ENCODE results near the gene TPRX2. TPM values are rescaled to one million over a fixed set of nuclear protein-coding genes. Genes with fewer than 3 reads are reported as not detected.

TPRX2 gene
- total and polyA plus RNA-seq, 2 experiments from 2014 or later: not detected

GRCh38 chr19:47839411-47839810 is 19.6 kb upstream of the TPRX2 start:
- no peak for TF ChIP-seq CTCF (IDR thresholded peaks at IDR 0.05; ENCODE audit: low read depth, low read length)
- Histone ChIP-seq H3K27ac (no peak overlapping the region), H3K36me3 (no peaks in the 10 kb centered on the region), H3K4me1 (ENCODE audit: low read depth) (peaks cover 5% of the 10 kb centered on the region), H3K9me3 (ENCODE audit: low read depth) (no peaks in the 10 kb centered on the region), H3K27me3 (no peaks in the 10 kb centered on the region), H3K4me3 (no peak overlapping the region)
- no peak for DNase-seq (ENCODE audit: low read depth in 1 of 2, low spot score in 1 of 2)

DNA sequence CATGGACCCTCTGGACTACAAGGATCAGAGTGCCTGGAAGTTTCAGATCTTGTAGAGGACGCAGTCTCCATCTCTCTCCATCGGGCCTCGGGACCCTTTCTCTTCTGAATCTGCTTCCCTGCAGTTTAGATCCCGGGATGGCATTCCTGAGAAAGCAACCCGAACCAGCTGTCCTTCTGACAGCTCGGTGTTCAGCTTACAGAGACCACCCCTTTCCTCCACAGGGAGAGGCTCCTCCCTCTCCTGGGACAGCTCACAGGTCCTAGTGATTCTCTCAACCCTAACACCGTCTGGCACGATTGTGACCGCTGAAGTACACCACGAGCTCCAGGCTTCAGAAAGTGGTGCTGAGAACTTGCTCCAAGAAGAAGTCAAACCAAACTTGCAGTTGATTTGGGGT is 19.1 kb upstream of the TPRX2 start:
- Histone ChIP-seq H3K4me3 (no peak overlapping the region), H3K9me3 (ENCODE audit: low read depth) (no peaks in the 10 kb centered on the region), H3K36me3 (no peaks in the 10 kb centered on the region), H3K4me1 (ENCODE audit: low read depth) (peaks cover 5% of the 10 kb centered on the region), H3K27ac (no peak overlapping the region), H3K27me3 (no peaks in the 10 kb centered on the region)
- DNase-seq (ENCODE audit: low read depth in 1 of 2, low spot score in 1 of 2): peak; percentile 6 to 69
- no peak for TF ChIP-seq CTCF (IDR thresholded peaks at IDR 0.05; ENCODE audit: low read depth, low read length)

- no peak for DNase-seq (ENCODE audit: low read depth in 1 of 2, low spot score in 1 of 2)
- Histone ChIP-seq H3K27me3 (no peaks in the 10 kb centered on the region), H3K9me3 (ENCODE audit: low read depth) (no peaks in the 10 kb centered on the region), H3K4me3 (no peak overlapping the region), H3K27ac (no peak overlapping the region), H3K36me3 (no peaks in the 10 kb centered on the region), H3K4me1 (ENCODE audit: low read depth) (peaks cover 5% of the 10 kb centered on the region)
- no peak for TF ChIP-seq CTCF (IDR thresholded peaks at IDR 0.05; ENCODE audit: low read depth, low read length)
These were observed 16.1 kb upstream of the TPRX2 start for GRCh38 chr19:47842941-47843340.

GRCh38 chr19:47848425-47848822 is 10.6 kb upstream of the TPRX2 start:
- Histone ChIP-seq H3K9me3 (ENCODE audit: low read depth) (no peaks in the 10 kb centered on the region), H3K27ac (no peak overlapping the region), H3K4me3 (no peak overlapping the region), H3K27me3 (no peaks in the 10 kb centered on the region), H3K36me3 (no peaks in the 10 kb centered on the region), H3K4me1 (ENCODE audit: low read depth) (no peaks in the 10 kb centered on the region)
- TF ChIP-seq CTCF (IDR thresholded peaks at IDR 0.05; ENCODE audit: low read depth, low read length): no peak
- no peak for DNase-seq (ENCODE audit: low read depth in 1 of 2, low spot score in 1 of 2)

- peak; percentile 50 for TF ChIP-seq CTCF (IDR thresholded peaks at IDR 0.05; ENCODE audit: low read depth, low read length)
- no peaks in the 10 kb centered on the region for H3K4me1 ChIP-seq (ENCODE audit: low read depth)
- no peaks in the 10 kb centered on the region for H3K27me3 ChIP-seq
- H3K4me3 ChIP-seq: peak overlapping the region; percentile 1
- no peaks in the 10 kb centered on the region for H3K9me3 ChIP-seq (ENCODE audit: low read depth)
- no peak overlapping the region for H3K27ac ChIP-seq
- no peaks in the 10 kb centered on the region for H3K36me3 ChIP-seq
- DNase-seq (ENCODE audit: low read depth in 1 of 2, low spot score in 1 of 2): peak; percentile 44 to 46
These were observed 10.1 kb upstream of the TPRX2 start for GRCh38 chr19:47848823-47849473.
